ENCODE results near the gene OR6S1.
"Not testable (repeated sequence)": the region's sequence is repeated elsewhere in the genome, so short reads cannot be mapped to it uniquely, and the experiment has no call there.

OR6S1 gene

DNA sequence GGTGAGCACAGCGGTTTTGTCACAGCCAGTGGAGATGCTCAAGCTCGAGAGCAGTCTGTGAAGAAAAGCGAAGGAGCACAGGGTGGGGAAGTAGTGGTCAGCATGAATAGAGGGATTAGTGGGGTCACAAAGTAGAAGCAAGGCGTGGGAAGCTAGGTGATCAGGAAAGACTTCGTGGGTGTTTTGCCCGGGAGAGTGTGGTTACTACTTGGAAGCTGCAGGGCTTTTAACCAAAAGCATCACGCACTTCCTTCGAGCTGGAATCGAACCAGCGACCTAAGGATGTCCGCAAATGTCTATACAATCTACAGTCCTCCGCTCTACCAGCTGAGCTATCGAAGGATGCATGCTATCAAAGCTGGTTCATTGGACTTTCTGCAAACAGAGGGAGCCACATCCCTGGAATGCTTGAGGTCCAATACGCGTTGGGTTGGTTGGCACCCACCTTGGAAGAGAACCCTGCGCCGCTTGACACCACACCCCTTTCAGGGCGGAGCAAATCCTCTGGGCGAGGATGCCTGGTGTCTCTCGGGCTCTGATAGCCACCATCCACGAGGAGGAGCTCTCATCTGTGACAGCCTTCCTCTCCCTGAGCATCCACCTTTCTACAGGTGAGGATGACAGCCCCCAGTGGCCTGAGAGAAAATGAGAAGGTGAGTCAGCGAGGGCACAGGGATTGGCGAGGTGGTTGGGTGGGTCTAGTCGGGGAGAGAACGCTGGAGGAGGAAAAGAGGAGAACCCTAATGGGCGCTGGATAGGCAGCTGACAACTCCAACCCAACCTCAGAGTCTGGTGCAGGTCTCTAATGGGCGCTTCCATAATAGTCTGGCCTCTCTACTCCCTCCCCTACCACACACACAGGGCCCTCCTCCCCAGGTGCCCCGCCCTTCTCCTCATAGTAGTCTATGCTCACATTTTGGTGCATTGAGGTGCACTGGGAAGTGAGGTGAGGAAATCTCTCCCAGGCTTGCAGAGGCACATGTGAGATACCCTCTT lies 16.0 kb upstream of the OR6S1 start:
- peak; percentile 85 for DNase-seq (ENCODE audit: low read depth)
- TF ChIP-seq, protein P1, sequence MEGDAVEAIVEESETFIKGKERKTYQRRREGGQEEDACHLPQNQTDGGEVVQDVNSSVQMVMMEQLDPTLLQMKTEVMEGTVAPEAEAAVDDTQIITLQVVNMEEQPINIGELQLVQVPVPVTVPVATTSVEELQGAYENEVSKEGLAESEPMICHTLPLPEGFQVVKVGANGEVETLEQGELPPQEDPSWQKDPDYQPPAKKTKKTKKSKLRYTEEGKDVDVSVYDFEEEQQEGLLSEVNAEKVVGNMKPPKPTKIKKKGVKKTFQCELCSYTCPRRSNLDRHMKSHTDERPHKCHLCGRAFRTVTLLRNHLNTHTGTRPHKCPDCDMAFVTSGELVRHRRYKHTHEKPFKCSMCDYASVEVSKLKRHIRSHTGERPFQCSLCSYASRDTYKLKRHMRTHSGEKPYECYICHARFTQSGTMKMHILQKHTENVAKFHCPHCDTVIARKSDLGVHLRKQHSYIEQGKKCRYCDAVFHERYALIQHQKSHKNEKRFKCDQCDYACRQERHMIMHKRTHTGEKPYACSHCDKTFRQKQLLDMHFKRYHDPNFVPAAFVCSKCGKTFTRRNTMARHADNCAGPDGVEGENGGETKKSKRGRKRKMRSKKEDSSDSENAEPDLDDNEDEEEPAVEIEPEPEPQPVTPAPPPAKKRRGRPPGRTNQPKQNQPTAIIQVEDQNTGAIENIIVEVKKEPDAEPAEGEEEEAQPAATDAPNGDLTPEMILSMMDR (IDR thresholded peaks at IDR 0.05; ENCODE audit: insufficient read depth, low read depth, low read length, missing control alignments) = peak; percentile 43
- H3K4me3 ChIP-seq (ENCODE audit: low read length) = no peak overlapping the region

DNA sequence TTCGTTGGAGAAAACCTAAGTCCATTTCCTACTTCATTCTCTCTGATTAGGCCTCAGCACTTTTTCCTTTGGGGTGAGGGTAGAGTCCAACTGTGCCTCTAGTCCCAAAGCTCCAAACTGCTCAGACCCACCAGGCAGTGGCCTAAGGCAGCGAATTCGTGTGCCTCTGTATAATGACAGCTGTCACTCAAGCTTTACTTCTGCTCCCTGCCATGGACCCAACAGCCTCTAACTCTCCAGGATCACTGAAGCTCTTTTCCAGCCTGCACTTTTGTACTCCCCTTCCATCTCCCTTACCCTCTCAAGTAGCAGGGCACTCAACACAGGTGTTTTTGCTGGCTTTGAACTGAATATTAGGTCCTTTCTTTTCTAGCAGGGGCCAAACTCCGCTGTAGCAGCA lies 14.8 kb upstream of the OR6S1 start:
- no peak overlapping the region for H3K4me3 ChIP-seq (ENCODE audit: low read length)
- no peak for DNase-seq (ENCODE audit: low read depth)
- TF ChIP-seq, protein P1 (IDR thresholded peaks at IDR 0.05; ENCODE audit: insufficient read depth, low read depth, low read length, missing control alignments) = no peak

DNA sequence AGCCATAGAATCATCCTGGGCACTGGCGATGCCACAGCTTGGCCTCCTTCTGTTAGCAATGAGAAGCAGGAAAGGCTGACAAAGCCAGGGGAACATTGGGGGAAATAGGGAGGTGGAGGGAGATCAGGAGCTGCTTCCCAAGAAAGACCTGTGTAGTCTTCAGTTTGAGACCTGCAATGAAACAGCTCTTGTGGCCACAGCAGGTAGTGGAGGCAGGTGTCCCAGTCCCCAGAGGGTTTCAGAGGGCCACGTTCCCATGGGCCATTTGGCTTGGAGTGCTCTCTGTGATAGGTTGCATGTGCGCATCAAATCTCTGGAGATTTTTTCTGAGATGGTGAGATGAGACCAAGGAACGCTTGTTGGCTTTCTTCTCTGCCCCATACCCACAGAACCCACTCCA lies 14.4 kb upstream of the OR6S1 start:
- TF ChIP-seq, protein P1 (IDR thresholded peaks at IDR 0.05; ENCODE audit: insufficient read depth, low read depth, low read length, missing control alignments) = no peak
- DNase-seq (ENCODE audit: low read depth) = no peak

DNA sequence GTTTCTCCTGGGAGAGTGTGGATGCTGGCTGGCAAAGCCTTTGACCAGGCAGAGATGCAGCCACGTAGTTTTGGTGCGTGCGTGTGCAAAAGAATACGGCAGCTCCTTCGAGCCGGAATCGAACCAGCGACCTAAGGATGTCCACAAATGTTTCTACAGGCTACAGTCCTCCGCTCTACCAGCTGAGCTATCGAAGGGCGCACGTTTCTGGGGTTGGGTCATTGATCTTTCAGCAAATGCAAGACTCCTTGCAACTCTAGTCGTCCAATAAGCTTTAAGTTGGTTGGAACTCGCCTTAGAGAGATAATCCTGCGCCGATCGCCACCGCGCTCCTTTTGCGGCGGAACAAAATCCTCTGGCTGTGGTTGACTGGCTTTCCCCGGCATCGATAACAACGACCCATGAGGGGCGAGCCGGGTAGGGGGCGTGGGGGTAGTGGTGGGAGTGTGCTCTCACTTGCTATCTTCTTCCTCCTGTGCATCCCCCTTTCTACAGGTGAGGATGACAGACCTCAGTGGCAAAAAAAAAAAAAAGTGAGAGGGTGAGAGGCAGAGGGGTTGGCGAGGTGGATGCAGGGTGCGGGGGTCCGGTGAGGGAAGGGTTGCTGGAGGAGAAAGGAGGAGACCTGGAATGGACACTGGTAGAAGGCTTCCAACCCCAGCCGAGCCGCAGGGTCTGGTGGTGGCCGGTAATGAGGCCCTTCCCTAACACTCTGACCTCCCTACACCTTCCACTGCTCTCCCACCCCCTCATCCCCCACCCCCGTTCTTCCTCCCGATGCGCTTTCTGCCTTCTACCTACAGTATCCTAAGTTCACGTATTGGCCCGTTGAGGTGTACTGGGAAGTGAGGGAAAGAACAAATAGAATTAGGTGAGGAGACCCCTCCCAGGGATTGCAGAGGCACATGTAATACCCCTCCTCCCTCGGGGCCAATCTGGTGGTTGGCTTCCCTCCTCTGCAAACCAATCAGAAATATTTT lies 11.8 kb upstream of the OR6S1 start:
- DNase-seq (ENCODE audit: low read depth) = peak; percentile 81
- H3K4me3 ChIP-seq (ENCODE audit: low read length) = peak overlapping the region; percentile 34
- TF ChIP-seq, protein P1 (IDR thresholded peaks at IDR 0.05; ENCODE audit: insufficient read depth, low read depth, low read length, missing control alignments) = no peak

More for the DNA sequence above, 14.4 kb upstream of the OR6S1 start:
- H3K4me3 ChIP-seq (ENCODE audit: low read length) = no peak overlapping the region

DNA sequence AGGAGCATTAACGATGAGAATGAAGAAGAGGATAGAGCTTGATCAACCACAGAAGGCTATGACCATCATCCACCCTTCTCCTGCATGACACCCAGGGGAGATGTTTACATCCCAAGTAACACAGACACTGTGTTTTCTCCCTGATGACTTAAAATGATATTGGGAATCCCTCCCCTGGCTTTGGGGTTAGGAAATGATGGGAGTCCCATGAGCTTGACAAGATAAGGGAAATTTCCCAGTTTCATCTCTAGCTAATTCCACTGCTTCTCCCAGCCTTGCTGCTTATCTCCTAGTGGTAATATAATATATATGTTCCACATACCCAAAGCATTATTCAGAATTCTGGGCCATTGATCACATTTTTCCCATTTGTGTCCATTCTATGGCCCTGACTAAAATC lies 4.0 kb upstream of the OR6S1 start:
- no peak overlapping the region for H3K4me3 ChIP-seq (ENCODE audit: low read length)
- TF ChIP-seq, protein P1 (IDR thresholded peaks at IDR 0.05; ENCODE audit: insufficient read depth, low read depth, low read length, missing control alignments) = no peak
- DNase-seq (ENCODE audit: low read depth) = no peak

DNA sequence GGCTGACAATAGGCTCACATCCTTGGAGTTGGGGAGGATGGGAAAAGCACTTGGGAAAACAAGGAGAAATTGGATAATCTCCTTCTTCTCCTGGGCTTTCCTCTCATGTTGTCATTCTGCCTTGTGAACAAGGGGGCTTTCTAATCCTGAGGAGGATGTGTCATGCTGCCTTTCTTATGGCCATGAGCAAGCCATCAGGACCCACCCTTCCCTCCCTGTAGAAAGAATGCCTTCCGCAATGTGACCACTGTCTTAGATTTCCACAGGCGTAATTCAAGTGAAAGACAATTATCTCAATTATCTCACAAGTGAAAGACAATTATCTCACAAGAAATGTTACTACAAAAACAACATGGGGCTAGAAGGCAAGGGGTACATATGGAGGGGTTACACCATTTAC lies 3.0 kb upstream of the OR6S1 start:
- no peak for DNase-seq (ENCODE audit: low read depth)
- TF ChIP-seq, protein P1 (IDR thresholded peaks at IDR 0.05; ENCODE audit: insufficient read depth, low read depth, low read length, missing control alignments) = no peak
- no peak overlapping the region for H3K4me3 ChIP-seq (ENCODE audit: low read length)

DNA sequence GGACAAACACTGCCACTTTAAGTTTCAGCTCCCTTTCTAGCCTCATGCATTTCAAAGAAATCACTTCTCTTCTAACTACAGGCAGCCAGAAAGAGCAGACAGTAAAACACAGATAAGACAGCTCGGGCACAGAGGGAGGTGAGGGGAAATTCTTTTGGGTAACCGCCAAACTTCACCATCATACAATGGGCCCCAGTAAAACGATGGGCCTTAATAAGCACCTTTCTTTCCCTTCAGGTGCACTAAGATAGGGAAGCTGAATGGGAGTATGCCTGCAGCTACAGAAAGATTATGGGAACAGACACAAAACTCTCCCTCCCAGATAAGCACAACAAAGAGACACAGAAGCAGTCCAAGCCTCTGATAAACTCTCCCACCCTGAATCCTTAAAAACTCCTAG lies 1.3 kb upstream of the OR6S1 start:
- H3K4me3 ChIP-seq (ENCODE audit: low read length); DNase-seq (ENCODE audit: low read depth): not testable (repeated sequence)
